COLO668 (cell line): ENCODE data around the gene TTC39C.

Source experiments
- DNase-seq: peaks from one replicate; lab custom pipeline; 2025; ENCODE audit not compliant: unreplicated experiment; lab: John Stamatoyannopoulos, UW

TTC39C gene

DNA sequence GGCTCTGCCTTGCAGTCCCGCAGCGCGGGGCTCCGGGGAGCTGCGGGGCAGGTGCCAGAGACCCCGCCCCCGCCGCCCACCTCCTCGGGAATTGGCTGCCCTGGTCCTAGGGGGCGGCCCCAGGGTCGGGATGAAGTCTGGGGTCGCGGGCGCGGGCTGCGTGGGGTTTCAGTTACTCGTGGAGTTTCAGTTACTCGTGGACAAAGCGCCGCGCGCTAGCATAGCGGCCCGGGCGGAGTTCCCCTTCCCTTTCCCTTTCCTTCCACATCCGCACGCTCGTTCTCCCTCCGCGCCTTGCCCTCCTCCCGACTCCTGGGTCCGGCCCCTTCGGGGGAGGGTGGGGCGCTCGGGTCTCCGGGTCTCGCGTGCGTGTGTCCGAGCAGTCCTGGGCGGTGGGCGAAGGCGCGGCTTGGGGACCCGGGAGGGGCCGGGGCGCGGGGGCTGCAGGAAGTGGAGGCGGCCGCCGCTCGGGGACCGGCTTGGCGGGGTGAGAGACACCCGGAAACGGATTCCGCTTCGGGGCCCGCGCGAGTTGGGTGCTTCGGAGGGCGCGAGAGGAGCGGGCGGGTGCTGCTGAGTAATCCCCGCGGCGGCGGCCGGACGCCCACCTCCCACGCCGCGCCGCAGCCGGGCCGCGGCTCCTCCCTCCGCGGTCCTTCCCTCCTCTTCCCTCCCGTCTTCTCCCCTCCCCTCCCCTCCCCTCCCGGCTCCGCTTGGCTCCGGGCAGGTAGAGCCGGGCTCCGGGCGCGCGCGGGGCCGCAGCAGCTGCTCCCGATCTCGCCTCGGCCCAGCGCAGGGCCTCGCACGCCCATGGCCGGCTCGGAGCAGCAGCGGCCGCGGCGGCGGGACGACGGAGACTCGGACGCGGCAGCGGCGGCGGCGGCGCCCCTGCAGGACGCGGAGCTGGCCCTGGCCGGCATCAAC is at the start of gene TTC39C:
TSS of gene TTC39C (plus strand) at position 693 of the 924 bp plus-strand sequence. CDS start at position 811, 118 bp downstream.
- peak; percentile 90 for DNase-seq

DNA sequence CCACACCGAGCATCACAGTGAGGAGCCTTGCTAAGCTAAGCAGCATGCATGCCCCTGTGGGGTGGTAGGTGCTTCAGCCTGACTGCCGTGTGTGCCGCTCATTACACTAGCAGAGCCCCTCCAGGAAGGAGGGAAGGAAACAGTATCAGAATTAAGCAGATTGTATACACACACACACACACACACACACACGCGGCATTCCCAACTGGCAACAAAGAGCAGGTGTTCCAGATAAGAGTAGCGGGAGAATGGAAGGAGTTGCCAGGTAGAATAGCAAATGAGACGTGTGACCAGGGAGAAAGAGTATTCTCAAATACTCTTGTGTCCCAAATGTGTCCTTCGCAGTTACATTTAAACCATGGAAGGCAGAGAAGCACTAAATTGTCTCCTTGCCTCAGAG is 47.6 kb upstream of the TTC39C start:
- DNase-seq, result peak; percentile 73

DNA sequence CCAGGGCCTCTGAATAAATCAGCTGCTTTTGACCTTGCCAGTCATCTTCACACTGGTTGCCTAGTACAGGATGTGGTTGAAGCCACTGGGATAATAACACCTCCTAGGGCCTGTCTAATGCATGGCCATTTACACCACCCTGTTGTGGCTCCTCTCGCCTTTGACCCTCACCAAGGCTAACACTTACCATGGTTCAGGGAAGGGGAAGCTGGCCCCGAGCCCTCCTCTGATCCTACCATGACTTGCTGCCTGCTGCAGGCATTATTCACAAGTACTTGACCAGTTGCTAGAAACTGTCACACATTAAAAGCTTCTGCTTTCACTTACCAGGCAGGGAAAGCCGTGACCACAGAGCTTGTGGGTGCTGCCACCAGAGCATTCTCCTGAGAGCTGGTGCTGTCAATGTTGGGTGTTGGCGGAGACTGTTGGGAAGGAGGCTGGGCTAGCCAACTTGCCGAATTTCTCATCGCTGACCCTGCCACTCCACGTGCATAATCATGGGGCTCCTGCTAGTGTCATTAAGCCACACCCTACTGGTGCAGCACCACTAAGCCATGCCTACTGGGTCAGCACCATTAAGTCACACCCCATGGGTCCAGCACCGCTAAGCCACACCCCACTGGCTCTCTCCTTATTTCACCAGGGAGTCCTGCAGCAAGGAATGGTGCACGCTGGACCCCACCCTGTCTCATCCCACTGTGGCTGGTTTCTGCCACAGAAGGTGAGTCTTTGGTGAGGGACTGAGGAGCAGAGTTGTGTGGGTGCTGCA is 47.0 kb upstream of the TTC39C start:
- DNase-seq, result peak; percentile 64

DNA sequence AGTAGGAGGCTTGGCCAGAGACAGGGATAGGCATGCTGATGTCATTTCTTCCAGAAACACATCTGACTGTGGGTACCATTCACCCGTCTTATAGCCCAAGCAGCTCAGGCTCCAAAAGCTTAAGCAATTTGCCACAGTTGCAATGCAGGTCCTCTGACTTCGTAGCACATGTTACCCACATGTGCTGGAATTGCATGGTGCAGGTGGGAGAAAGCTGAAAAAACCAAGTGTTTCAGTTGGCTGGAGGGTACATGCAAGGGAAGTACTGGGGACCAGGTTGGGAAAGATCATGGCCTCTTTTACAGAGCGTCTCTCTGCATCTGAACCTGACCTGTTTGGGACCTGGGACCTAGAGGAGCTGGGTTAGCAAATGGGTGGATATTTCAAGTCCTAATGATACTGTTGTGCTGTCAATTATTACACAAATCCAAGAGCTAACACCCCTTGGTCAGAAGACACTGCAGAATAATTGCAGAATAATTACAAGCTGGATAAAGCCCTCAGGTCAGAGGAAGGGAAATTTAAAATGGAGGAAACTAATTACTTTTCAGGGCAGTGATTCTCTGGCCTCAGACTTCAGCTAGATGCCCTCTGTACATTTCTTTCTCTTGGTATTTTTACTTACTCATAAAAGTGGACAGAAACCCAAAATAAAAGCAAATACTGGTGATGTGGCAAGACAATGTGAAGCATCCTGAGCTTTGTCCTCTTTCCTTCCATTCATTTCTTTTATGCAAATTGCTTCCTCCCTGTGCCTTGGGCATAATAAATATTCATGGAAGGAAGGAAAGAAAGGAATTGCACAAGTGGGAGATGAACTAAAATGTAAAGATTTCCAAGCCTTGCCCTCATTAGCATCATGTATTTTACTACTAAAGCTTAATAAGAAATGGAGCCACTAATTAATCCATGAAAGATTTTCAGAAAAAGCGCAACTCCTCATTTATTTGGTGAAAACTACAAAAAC is 45.6 kb upstream of the TTC39C start:
- no peak for DNase-seq

DNA sequence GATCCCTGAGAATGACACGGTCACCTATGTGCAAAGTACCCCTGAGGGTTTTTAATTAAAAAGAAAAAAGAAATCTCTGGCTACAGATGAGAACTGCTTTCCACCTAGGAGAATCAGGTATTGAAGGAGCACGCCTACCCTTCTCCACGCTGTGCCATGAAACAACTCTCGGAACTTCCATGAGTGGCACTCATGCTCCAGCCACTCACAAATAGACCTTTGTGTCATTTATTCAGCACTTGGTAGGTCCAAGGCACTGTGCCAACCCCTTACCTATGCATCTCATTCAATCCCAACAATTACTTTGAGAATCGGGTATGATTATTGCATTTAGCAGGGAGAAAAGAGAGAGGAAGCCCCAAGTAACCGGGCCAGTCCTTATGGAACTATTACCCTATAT is 44.9 kb upstream of the TTC39C start:
- DNase-seq, result no peak

DNA sequence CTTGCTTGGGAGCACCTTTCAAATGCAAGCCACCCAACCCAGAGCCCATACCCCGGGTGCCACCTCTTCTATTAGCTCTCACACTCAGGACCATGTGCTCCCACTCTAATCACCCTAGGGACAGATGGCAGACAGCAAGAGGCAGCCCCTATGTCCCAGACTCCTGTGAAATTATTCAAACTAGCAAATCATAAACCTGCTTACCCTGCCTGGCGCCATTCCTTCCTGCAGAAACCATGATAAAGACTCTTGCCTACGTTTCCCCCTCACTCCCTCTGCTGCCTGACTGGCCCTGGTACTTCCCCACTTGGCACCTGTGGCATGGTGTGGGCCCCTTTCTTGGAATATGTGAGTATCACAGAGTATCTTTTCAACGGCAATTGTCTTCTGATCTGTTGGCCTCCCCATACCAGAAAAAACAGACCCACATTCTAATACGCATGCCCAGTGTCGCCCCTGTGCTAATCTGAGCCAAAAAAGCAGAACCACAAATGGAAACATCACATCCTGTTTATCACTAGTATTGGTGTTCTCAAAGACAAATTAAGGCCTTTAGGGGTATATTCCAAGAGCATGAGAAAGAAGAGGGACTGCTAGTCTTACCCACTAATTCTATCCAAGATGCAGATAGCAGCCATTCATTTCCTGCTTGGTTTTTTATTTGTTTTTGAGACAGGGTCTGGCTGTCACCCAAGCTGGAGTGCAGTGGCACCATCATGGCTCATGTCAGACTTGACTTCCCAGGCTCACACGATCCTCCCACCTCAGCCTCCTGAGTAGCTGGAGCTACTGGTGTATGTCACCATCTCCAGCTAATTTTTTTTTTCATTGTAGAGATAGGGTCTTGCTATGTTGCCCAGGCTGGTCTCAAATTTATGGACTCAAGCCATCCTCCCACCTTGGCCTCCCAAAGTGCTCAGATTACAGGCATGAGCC is 44.1 kb upstream of the TTC39C start:
- DNase-seq, result no peak

DNA sequence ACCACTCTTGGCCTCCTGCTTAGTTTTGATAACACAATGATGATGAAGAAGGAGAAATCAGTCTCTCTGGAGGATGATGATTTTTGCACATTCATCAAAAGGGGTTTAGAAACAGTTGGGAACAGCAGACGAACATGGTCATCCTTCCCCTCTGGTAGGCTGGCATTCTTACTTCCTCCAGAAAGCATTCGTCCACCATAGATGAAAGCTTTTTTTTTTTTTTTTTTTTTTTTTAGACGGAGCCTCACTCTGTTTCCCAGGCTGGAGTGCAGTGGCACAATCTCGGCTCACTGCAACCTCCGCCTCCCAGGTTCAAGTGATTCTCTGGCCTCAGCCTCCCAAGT is 43.5 kb upstream of the TTC39C start:
- no peak for DNase-seq

DNA sequence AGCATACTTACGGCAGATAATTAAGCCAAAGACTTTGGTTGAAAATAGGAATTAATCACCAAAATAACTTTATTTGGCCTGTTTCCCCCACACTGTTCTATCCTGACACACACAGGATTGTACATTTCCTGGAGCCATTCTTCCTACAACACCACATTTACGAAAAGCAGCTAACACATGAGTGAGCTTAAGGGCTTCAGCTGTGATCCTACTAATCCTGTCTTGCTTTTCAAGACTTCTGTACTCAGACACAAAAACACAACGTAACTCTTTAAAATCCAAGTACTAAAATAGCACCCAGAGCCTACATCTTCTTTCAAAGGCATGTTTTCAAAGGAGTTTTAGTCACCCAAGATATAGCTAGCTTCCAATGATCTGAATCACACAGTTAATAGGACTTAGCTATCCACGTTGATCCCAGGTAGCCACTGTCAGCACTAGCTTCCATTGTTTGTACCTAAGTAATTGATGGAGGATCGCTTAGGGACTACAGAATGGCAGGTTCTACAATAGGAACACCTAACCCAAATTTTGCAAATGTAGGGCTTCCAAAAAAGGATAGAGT is 42.8 kb upstream of the TTC39C start:
- DNase-seq, result no peak

DNA sequence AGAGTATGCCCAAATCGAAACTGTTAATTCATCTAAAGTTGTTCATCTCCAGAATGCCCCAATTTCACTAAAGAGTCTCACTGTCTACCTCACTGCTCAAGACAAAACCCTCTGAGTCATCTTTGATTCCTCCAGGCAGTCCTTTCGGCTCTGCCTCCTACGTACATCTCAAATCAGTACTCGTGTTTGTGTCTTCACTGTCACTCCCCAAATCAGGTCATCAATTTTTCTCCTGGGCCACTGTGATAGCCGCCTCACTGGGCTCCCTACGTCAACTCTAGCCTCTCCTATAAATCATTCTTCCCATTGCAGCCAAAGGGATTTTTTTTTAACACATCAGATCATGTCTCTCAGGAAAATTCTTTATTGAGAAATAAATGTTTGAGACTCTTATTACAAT is 42.1 kb upstream of the TTC39C start:
- DNase-seq, result no peak

DNA sequence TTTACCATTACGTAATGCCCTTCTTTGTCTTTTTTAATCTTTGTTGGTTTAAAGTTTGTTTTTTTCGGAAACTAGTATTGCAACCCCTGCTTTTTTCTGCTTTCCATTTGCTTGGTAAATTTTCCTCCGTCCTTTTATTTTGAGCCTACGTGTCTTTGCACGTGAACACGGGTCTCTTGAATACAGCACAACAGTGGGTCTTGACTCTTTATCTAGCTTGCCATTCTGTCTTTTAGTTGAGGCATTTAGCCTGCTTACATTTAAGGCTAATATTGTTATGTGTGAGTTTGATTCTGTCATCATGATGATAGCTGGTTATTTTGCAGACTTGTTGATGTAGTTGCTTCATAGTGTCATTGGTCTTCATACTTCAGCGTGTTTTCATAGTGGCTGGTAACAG is 37.5 kb upstream of the TTC39C start:
- DNase-seq, result no peak

DNA sequence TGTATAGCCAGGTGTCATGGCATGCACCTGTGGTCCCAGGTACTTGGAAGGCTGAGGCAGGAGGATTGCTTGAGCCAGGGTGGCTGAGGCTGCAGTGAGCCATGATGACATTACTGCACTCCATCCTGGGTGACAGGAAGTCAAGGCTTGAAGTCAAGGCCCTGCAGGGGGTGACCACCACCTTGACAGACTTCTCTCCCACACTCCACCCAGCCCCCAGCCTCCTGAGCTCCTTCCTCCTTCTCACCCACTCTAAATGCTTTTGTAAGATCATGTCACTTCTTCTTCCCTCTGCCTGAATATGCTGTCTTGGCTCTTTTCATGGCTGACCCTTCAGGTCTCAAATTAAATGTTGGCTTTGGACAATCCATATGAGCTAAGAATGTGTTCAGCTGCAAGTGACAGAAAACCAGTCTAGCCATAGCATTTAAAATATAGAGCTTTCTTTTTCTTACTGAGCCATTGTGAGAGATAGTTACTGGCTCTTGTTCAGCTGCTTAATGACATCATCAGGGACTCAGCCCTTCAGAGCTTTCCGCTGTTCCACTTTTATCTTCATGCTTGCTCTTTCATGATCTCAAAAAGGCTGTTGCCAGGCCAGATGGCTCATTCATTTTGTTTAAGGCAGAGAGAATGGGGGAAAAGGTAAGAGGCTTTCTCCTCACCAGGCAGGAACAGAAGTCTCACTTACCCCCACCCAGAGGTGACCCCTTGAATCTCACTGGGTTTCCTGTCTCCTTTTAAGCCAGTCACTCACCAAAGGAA is 36.7 kb upstream of the TTC39C start:
- DNase-seq, result no peak

DNA sequence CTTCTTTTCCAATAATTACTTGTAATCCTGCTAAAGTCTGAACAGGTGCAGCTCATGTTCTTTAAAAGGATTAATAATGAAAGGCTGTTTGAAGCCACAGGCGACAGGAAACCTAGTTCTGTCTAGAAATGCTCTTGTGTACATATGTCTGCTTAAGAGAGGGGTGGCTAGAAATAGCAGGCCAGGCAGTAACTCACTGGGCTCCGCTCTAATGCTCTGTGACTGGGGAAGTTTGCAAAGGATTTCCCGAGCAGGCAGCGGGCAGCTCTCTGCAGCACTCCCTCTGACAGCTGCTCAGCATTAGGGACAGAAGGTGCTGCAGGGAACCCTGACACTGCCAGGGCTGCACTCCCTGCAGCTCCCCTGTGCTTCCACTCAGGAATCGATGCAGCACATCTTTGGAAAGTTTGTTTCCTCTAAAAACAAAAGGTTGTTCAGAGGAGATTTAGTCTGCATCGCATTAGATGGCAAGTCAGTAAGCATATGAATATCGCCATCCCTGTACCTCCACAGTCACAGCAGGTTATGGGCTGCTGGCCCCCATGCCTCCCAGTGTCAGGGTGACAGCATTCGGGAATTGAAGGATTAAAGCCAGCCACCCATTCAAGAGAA is 33.1 kb upstream of the TTC39C start:
- DNase-seq, result no peak

DNA sequence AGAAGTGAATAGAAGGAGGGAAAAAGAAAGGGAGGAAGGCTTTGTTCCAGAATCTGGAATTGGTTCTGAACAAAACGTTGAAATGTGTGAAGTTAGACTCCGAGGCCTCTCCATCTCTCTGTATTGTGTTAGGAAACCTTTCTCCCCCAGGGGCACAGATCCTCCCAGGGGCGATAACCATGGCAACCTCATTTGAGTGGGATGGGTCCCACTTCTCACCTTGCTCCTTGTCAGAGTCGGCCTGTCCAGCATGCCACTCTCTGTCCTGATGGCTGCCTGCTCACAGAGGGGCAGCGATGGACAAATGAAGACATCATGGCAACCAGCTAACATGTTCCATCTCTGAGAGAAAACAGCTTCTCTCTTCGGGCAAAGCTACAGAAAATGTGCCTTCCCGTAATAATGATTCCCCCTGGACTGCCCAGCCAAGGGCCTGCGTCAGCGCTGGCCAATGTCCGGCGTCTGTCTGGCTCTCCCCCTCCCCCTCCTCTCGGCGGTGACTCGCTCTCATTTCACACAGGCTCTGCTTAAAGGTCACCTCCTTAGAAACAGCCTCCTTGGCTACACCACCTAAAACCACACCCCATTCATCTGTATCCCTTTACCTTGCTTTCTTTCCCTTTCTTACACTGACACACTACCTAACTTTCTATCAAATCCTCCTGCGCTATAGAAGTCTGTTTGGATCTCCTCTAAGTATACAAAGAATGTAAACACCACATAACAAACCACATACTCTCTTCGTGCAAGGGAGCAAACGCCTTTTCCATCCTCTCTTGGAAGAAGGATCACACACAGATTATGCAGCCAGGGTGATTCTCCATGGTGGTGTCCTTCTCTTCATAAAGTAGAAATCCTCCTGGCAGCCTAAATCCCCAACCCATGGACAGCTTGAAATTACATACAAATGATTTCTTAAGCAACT is 32.1 kb upstream of the TTC39C start:
- no peak for DNase-seq

DNA sequence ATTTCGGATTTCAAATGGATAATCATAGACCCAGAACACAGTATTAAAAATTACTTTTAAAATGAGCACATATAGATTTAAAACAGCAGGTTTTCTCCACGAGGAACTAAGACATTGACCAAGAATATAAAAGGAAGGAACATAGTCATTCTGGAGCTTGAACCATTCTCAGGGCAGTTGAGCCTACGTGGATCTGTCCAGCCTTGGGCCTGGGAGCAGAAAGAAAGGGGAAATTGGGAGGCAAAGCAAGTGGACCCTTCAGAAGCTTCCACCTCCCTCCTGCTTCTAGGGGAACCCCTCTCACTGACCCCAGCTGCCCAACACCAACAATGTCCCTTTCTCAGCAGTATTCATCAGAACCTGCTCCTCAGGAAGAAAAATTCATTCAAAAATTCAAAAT is 31.4 kb upstream of the TTC39C start:
- DNase-seq, result no peak

DNA sequence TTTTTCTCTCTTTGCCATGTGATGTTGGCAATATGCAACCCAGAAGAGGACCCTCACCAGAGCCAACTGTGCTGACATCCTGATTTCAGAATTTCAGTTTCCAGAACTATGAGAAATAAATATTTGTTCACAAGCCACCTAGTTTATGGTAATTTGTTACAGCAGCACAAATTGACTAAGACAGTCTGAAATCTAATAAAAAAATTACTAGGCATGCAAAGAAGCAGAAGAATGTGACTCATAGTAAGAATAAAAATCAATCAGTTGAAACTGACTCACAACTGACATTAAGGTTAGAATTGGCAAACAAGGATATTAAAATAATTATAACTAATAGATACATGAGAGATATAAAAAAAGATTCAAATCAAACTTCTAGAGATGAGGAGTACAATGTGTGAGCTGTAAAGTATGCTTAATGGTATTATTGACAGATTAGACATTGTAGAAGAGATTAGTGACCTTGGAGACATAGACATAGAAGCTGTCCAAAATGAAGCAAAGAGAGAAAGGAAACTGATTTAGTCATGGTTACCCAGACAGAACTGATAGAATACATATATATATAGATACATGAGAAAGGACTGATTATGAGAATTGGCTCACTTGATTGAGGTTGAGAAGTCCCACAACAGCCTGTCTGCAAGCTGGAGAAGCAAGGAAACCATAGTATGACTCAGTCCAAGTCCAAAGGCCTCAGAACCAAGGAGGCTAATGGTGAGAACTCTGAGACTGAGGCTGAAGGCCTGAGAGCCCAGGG is 27.8 kb upstream of the TTC39C start:
- DNase-seq, result no peak

DNA sequence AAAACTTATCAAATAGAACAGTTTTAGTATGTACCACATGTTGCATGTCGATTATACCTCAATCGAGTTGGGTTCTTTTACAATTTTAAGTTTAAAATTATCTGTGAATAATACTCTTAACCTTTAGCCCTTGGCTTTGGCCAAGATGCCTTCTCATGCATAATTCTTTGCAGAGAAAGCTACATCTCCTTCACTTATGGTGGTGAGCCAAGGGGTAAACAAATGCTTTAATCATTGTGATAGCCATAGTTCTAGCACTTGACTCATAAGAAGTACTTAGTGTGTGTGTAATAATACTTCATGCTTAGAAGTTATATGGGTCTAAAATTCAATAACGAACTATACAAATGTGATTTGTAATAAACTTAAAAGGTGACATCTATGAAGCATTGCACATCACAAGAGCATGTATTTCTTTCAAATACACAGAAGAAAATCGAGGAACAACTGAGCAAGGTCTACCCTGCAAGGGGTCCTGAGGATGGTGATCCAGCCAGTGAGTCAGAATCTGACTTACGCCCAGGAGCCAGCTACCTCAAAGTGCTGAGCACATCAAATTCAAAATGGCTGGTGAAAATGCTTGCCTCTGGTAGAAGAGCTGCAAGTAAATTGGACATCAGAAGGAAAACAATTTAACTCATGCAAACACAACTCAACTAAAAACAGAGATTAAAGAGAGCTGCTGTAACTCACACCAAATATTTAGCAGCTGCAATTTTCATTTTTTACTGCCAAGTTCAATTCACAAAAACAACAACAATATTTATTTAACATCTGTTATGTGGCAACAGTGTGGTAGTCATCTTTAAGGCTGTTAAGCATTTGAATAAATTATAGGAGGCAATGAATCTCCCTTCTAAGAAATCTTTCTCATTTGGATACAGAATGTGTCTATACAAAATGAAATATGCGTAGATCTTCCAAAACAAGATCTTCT is 23.8 kb upstream of the TTC39C start:
- no peak for DNase-seq
